Gastrocnemius medialis (tissue), 4 donors: ENCODE results near the gene KCNIP3.
"Not testable (repeated sequence)": the region's sequence is repeated elsewhere in the genome, so short reads cannot be mapped to it uniquely, and the experiment has no call there.

Source experiments
- CTCF ChIP-seq, 5 experiments: fragments of 450-650 bp in 3 of 5; fragments of 200-600 bp in 2 of 5; sonication (generic) in 2 of 5; IDR thresholded peaks in 4 of 5; conservative IDR thresholded peaks in 1 of 5; 1 replicate in 4 of 5; 2 replicates in 1 of 5; pipeline ENCODE4 v1.5.1; 2016 to 2019; ENCODE audit warnings: antibody characterized with exemption in 5 of 5, mild to moderate bottlenecking in 3 of 5, moderate library complexity in 3 of 5
- POLR2A ChIP-seq, 2 donors: fragments of 450-650 bp; IDR thresholded peaks; one replicate each; pipeline ENCODE4 v1.6.1; 2017; ENCODE audit warnings: antibody characterized with exemption in 2 of 2, mild to moderate bottlenecking in 2 of 2, moderate library complexity in 2 of 2

DNA sequence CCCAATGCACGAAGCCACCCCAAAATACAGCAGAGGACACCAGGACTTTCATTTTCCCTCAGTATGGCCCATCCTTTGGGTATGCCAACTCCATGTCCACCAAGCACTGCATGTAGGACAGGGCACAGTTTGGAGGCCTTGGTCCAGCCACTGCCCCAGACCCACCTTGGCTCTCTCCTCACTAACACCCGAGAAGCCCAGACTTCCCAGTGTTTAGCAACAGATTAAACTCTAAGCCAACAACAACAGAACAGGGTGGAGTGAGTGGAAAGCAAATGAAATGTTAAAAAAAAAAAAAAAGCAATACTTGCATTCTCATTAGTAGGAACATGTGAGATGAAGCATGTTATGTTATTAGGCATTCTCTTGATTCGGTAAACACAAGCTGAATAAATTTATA lies 118.0 kb downstream of the KCNIP3 start:
- not testable (repeated sequence) for TF ChIP-seq CTCF (IDR thresholded peaks at IDR 0.05 in 4 of 5, conservative IDR thresholded peaks at IDR 0.05 in 1 of 5); POLR2A (IDR thresholded peaks at IDR 0.05)
